DMS53 treated with DMSO at 0.1 percent for 48 hours (cell line): ENCODE measurements around the gene SSRP1.

Experiments
- DNase-seq: peaks from one replicate; lab custom pipeline; 2025; ENCODE audit not compliant: unreplicated experiment; lab: John Stamatoyannopoulos, UW

The SSRP1 gene

DNA sequence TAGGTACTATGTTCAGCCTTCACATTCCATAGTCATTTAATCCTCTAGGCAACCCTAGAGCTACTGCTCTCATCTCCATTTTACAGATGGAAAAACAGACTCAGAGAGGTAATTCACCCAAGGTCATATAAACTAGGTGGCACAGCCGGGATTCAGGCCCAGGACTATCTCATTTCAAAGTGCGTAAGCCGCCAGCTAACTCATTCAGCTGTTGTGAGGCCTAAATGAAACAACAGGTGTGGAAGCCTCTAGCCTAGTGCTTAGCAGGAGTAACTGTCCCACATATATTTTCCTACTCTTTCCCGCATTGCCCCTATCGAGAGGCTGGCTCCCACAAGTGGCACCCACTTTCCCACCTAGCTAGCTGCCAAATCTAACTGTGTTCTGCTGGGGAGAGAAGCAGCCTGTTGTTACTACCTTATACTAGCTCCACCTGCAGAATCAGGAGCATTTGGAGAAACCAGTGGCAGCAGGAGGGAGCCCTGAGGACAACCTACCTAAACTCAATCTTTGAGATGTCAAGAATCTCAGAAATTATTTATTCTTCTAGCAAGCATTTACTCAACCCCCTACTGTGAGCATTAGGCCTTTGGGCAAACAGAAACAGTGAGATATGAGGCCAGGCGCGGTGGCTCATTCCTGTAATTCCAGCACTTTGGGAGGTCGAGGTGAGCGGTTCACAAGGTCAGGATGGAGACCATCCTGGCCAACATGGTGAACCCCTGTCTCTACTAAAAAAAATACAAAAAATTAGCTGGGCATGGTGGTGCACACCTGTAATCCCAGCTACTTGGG is 24.4 kb upstream of the SSRP1 start:
- no peak for DNase-seq

GRCh38 chr11:57359396-57359795 is 23.7 kb upstream of the SSRP1 start:
- DNase-seq = no peak

GRCh38 chr11:57358991-57359390 is 23.3 kb upstream of the SSRP1 start:
- DNase-seq = no peak

DNA sequence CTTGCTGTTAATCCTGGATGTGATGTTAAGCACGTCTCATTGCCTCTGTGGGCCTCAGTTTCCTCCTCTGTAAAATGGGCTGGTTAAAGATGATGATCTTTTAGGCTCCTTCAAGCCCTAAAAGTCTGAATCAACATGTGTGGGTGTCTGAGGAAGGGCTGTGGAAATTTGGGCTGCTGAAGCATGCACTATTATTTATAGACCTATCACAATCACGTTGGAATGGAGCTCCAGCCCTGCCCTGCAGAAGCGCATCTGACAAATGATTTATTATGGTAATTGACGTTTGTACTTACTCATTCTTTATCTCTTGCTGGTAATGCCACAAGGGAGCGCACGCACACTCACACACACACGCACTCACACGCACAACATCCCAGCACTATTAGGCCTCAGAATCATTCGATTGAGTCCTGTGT is 22.9 kb upstream of the SSRP1 start:
- DNase-seq = no peak

DNA sequence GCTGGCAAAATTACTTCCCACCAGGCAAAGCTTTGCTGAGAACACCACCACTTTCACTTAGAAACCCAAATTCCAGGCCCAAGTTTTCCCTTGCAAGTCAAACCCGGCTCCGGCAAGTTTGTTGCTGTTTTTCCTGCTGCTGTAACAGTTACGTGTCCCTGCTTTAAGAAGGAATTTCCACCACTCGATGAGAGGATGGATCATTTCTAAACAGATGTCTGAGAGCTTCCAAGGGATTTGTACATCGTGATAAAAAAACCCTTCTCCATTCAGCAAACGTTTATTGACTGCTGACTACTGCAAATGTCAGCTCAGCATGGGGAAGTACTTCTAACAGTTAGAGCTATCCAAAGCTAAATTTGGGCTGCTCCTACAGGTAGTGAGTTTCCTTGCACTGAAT is 22.2 kb upstream of the SSRP1 start:
- DNase-seq = no peak

GRCh38 chr11:57357310-57357709 is 21.6 kb upstream of the SSRP1 start:
- no peak for DNase-seq

DNA sequence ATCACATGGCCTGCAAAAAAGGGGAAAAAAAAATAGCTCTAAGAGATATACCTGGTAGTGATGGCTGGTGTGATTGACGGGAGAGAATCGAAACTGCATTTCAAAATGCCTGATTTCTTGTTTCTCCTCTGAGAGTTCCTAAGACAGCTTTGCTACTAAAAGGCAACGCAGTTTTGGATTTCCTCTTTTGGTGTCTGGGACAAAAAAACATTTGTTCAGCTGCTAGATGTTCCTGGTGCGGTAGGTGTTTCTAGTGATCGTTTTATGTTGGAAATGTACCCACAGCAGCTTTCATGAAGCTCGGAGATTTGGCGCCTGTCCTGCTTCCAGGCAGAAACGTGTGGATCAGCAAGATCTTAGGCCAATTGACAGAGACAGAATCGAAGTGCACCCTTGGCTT is 20.6 kb upstream of the SSRP1 start:
- no peak for DNase-seq

DNA sequence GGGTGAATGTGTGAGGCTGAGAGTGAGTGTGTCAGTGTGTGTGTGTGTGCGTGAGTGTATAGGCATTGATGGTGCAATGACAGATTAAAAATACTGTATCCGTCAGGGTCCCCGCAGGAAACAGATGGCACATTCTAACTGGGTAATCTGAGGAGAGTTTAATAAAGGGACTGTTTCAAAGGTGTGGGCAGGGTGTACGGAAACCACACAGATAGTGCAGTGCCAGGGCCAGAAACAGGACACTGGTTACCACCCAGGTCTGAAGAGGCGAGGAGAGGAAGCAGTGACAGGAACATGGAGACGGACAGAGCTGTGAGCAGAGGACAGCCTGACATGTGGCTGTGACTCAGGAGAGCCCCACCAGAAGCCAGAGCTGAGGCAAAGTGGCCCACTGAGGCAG is 19.0 kb upstream of the SSRP1 start:
- DNase-seq = no peak

GRCh38 chr11:57353852-57354251 is 18.2 kb upstream of the SSRP1 start:
- DNase-seq = no peak

GRCh38 chr11:57353446-57353845 is 17.8 kb upstream of the SSRP1 start:
- no peak for DNase-seq

DNA sequence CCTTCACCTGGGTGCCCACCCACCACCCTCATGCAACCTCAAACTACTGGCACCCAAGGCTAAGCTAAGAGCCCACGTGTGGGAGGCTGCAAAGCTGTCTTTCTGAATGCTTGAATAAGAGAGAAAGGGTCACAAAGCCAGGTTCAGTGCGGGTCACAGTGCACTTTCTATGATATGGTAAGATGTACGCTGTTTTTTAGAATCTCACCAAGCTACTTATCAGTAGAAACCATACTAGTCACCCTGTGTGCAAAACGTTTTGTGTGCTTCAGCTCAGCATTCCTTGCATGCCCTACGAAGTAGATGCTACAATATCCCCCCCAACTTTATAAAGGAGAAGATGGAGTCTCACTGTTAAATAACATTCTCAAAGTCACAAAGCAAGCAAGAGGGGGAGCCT is 17.3 kb upstream of the SSRP1 start:
- DNase-seq = no peak

- no peak for DNase-seq
These were observed 14.0 kb upstream of the SSRP1 start for GRCh38 chr11:57349491-57350274.

DNA sequence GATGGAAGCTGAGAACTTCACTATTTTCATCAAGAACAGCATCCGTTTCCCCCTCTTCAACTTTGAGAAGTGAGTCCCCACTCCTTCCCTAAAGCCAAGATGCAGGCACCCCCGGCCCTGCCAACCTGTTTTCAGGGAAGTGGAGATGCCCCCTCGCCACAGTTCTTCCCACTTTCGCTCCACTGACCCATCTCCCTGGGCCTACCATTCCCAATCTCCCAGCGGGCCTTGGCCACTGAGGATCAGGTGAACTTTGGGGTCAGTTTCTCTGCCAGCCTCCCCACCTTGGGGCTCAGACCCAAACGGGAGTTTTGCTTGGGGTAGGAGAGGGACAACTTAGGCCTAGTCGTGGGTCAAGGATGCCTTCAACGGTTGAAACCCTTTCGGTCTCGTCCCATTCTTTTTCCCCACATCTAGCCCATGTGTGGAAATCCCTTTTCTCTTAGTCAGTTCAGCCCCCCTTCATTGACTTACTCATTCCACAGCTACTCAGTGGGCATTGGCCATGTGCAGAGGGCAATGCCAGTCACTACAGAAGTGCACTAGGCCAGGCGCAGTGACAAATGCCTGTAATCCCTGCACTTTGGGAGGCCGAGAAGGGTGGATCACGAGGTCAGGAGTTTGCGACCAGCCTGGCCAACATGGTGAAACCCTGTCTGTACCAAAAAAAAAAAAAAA is 13.1 kb upstream of the SSRP1 start:
- DNase-seq = no peak

- DNase-seq = no peak
These were observed 12.4 kb upstream of the SSRP1 start for GRCh38 chr11:57348052-57348451.

DNA sequence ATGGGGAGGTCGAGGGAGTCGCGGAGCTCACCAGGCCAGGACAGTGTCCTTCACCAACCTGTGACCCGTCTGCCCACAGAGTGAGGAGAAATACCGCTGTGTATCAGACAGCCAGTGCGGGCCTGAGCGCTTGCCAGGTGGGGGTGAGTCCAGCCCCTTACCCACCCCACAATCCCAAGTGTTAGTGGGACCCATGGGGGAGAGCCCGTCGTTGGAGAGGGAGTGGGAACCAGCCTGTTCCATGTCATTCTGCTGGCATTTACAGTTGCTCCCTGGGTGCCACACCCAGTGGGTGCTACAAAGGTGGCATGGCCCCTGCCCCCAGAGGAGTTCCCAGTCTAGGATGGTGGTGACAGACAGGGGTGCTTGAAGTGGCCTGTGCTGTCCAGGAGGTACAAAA is 11.6 kb upstream of the SSRP1 start:
- DNase-seq = no peak

DNA sequence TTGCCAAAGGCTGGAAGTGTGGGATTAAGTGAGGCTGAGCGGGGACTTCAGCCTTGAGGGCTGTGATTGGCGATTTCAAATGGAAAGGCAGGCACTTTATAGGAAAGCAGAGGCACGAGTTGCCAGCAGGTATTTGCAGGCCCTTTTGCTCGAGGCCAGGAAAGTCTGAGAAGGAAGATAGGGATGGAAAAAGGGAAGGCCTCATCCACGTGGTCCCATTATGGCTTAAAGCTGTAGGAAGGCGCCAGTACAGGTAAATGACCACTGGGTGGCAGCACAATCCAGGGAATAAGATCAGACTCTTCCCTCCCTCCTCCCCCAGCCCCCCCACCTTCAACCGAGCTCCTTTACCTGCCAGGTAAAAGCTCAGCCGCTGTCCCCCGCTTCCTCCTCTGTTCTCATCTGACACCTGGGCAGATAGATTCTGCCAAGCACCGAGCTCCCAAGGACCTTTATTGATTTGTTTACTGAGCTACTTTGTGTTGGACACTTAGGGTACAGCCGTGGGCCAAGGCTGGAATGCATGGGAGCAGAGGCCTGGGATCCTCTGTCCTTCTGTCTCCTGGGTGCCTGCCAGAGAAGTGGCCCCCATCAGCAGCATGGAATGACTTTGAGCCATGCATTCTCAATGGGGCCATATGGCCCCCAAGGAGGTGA is 10.0 kb upstream of the SSRP1 start:
- peak; percentile 42 for DNase-seq

- DNase-seq = no peak
These were observed 9.1 kb upstream of the SSRP1 start for GRCh38 chr11:57344826-57345225.

DNA sequence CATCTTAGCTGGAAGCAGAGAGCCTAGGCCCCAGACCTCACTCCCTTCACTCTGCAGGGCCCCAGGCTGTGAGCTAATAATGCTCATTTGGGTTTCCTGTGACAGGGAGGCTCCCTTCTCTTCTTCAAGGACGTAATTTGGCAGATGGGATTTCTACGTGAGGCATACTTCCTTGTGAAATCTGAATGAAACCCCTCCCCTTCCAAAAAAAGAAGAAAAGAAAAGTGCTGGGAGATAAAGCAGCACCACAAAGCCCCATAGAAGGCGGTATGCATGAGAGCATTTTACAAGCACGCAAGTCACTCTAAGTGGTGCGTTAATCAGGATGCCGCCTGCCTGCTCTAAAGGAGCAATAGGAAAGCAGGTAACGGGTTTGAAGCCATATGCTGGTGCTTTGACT is 8.1 kb upstream of the SSRP1 start:
- DNase-seq = no peak

DNA sequence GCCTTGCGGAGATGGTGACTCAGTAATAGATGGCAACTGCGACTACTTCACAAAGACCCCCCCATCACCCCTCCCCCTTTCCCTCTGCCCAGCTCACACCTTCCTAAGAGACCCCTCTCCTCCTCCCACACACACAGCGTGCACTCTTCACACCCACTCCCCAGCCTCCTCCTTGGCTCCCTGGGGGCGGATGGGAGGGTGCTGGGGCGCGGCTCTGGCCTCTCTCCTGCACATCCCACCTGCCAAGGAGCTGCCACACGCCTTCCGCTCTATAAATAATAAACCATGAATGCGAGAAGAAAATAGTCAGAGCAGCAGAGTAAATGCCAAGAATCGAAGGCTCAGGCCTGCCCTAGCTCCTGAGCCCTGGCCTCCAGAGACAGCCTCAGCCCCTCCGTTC is 7.0 kb upstream of the SSRP1 start:
- DNase-seq = no peak

DNA sequence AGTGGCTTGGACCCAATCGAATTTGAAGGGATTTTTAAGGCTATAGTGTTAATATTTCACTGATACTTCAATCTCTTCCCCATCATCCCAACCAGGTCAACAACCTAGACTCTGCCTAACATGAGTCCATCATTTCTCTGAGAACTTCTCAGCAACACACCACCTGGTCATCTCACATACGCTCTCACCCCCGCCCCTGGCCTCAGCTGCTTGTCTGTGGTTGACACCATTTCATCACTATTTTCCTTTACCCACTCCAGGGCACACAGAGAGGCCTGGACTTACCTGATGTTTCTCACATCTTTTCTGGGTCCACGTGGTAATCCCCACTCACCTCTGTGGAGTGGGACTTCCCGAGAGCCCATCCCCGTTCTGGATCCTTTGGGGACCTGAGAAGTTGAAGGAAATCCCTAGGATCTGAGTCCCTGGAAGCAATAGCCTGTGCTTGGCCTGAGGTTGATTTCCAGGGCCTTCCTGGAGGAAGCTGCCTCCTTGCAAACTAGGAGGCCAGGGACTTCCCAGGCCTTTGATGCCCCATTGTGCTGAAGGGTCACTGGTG is 5.6 kb upstream of the SSRP1 start:
- no peak for DNase-seq

- DNase-seq = no peak
These were observed 4.4 kb upstream of the SSRP1 start for GRCh38 chr11:57340039-57340615.
